Stimulated activated CD4-positive, alpha-beta T cell treated with anti-CD3 and anti-CD28 coated beads, Interleukin-15, amount 100 ng/mL, for 48 hours (primary cell): ENCODE data around the gene GRIN2C.

Source experiments
- DNase-seq, 2 donors: peaks; one replicate each; pipeline ENCODE4 v3.0.0-alpha.2; 2020; ENCODE audit warnings: low read depth in 2 of 2

Gene GRIN2C

GRCh38 chr17:74822335-74822938 lies 37.2 kb downstream of the GRIN2C start:
- DNase-seq, result no peak

- no peak for DNase-seq
These were observed 37.9 kb downstream of the GRIN2C start for GRCh38 chr17:74821655-74822334.

- no peak for DNase-seq
These were observed 39.8 kb downstream of the GRIN2C start for GRCh38 chr17:74819801-74820436.

- no peak for DNase-seq
These were observed 41.3 kb downstream of the GRIN2C start for GRCh38 chr17:74818291-74818938.

- no peak for DNase-seq
These were observed 42.6 kb downstream of the GRIN2C start for GRCh38 chr17:74816905-74817620.

GRCh38 chr17:74815550-74816370 lies 43.9 kb downstream of the GRIN2C start:
- no peak for DNase-seq

- no peak for DNase-seq
These were observed 44.6 kb downstream of the GRIN2C start for GRCh38 chr17:74815067-74815466.

GRCh38 chr17:74814453-74814852 lies 45.2 kb downstream of the GRIN2C start:
- no peak for DNase-seq

GRCh38 chr17:74812109-74813009 lies 47.3 kb downstream of the GRIN2C start:
- no peak for DNase-seq

- DNase-seq, result no peak
These were observed 48.8 kb downstream of the GRIN2C start for GRCh38 chr17:74810699-74811485.

GRCh38 chr17:74808714-74809430 lies 50.8 kb downstream of the GRIN2C start:
- no peak for DNase-seq

- DNase-seq, result no peak
These were observed 51.8 kb downstream of the GRIN2C start for GRCh38 chr17:74807925-74808324.

GRCh38 chr17:74807441-74807840 lies 52.2 kb downstream of the GRIN2C start:
- DNase-seq, result no peak

GRCh38 chr17:74806334-74806733 lies 53.4 kb downstream of the GRIN2C start:
- DNase-seq, result no peak

- no peak for DNase-seq
These were observed 54.1 kb downstream of the GRIN2C start for GRCh38 chr17:74805591-74805991.

- DNase-seq, result no peak
These were observed 55.0 kb downstream of the GRIN2C start for GRCh38 chr17:74804683-74805082.

- DNase-seq, result no peak
These were observed 55.7 kb downstream of the GRIN2C start for GRCh38 chr17:74803971-74804370.

- no peak for DNase-seq
These were observed 56.2 kb downstream of the GRIN2C start for GRCh38 chr17:74803388-74803930.
